ENCODE measurements around the gene PPIL3. TPM values are rescaled to one million over a fixed set of nuclear protein-coding genes. Genes with fewer than 3 reads are reported as not detected.

PPIL3 gene
- total and polyA plus RNA-seq, 11 donors: 11.3 to 27.7 (median 20.8) TPM

- peak within 1 kb of the TSS; percentile 98 to 100 (median 100) for H3K27ac ChIP-seq
- peaks cover 0 to 52% (median 24%) of the 10 kb centered on the region in 12 donors for H3K4me1 ChIP-seq
- peak within 1 kb of the TSS; percentile 67 to 100 (median 96) for H3K4me3 ChIP-seq
- H3K36me3 ChIP-seq: peaks cover 0 to 35% (median 18%) of the 10 kb centered on the region in 9 donors
- DNase-seq: peak; percentile 97 to 99 (median 98)
- intact Hi-C loops (cut with DNase I): loop anchor here in 7 of 10 donors (1.0 to 10.0 kb wide), 8 partner anchors 24 to 152 kb away; partner anchors contain the start of genes BZW1 (in 4 of the 7), NIF3L1 (in 2 of the 7) and PPIL3 (in 2 of the 7)
- no peaks in the 10 kb centered on the region for H3K27me3 ChIP-seq
- peak; percentile 87 to 99 for TF ChIP-seq POLR2A (IDR thresholded peaks at IDR 0.05)
- no peak for TF ChIP-seq CTCF (IDR thresholded peaks at IDR 0.05)
- WGBS, 4 donors: 1% methylated on average over 61 to 89 of the region's 89 CpGs
- H3K9me3 ChIP-seq: no peaks in the 10 kb centered on the region
- peak; percentile 88 to 95 (median 94) for ATAC-seq
Observed at GRCh38 chr2:200864176-200865034, 24.5 kb downstream of the PPIL3 start, which contains the start of gene CLK1. CLK1 (minus strand) TSS chr2:200864658; CDS start chr2:200861862, 2,796 bp downstream.

- Histone ChIP-seq H3K36me3 (peaks cover 0 to 41% (median 24%) of the 10 kb centered on the region in 9 donors), H3K27me3 (no peaks in the 10 kb centered on the region), H3K27ac (peak overlapping the region; percentile 98 to 100 (median 100)), H3K4me1 (peaks cover 0 to 58% (median 31%) of the 10 kb centered on the region in 12 donors), H3K9me3 (no peaks in the 10 kb centered on the region), H3K4me3 (peak overlapping the region; percentile 67 to 100 (median 96))
- TF ChIP-seq POLR2A (IDR thresholded peaks at IDR 0.05): no peak
- no peak for TF ChIP-seq CTCF (IDR thresholded peaks at IDR 0.05)
- whole genome bisulfite sequencing, 4 donors: 0 to 1% (median 0%) methylated on average over 18 to 19 of the region's 19 CpGs
- peak in 1 of 4 donors; percentile 10 for ATAC-seq
- intact Hi-C loops (cut with DNase I): loop anchor here in 7 of 10 donors (1.0 to 10.0 kb wide), 8 partner anchors 25 to 151 kb away; partner anchors contain the start of genes BZW1 (in 4 of the 7), NIF3L1 (in 2 of the 7) and PPIL3 (in 2 of the 7)
- peak in 1 of 5 donors; percentile 43 for DNase-seq
Observed at GRCh38 chr2:200863782-200864175, 25.1 kb downstream of the PPIL3 start.

GRCh38 chr2:200862532-200863000 lies 26.3 kb downstream of the PPIL3 start:
- Histone ChIP-seq H3K27ac (peak overlapping the region in 11 of 12 donors; percentile 98 to 100 (median 100)), H3K4me3 (peak overlapping the region; percentile 67 to 100 (median 96)), H3K27me3 (no peaks in the 10 kb centered on the region), H3K9me3 (no peaks in the 10 kb centered on the region), H3K36me3 (peaks cover 0 to 53% (median 36%) of the 10 kb centered on the region in 9 donors), H3K4me1 (peaks cover 0 to 69% (median 43%) of the 10 kb centered on the region in 12 donors)
- intact Hi-C loops (cut with DNase I): loop anchor here in 5 of 10 donors (2.0 to 10.0 kb wide), 4 partner anchors 50 to 150 kb away; partner anchors contain the start of gene BZW1 (in 3 of the 5)
- DNase-seq (peak in 1 of 5 donors; percentile 21), ATAC-seq (no peak)
- no peak for TF ChIP-seq CTCF (IDR thresholded peaks at IDR 0.05)
- no peak for TF ChIP-seq POLR2A (IDR thresholded peaks at IDR 0.05)
- 0% methylated on average over 13 of the region's 13 CpGs for WGBS, 4 donors

Measured in heart left ventricle (tissue), 16 donors.